GM18507 (cell line): ENCODE data around the gene WDR27.

Experiments
- DNase-seq: peaks from one replicate; pipeline ENCODE4 v3.0.0; 2011; ENCODE audit warnings: low read depth; ENCODE audit not compliant: insufficient read length; ENCODE audit errors: extremely low spot score
- FAIRE-seq: peaks from 2 replicates; lab custom pipeline; 2011; peaks lifted over from hg19 to GRCh38; lab: Jason Lieb, UNC

The WDR27 gene

GRCh38 chr6:169575821-169576220 is 126.0 kb downstream of the WDR27 start:
- FAIRE-seq, result no peak
- DNase-seq, result no peak

GRCh38 chr6:169575365-169575764 is 126.5 kb downstream of the WDR27 start:
- no peak for FAIRE-seq
- no peak for DNase-seq

GRCh38 chr6:169574420-169574819 is 127.4 kb downstream of the WDR27 start:
- no peak for DNase-seq
- FAIRE-seq, result no peak

GRCh38 chr6:169573883-169574282 is 127.9 kb downstream of the WDR27 start:
- DNase-seq (no peak), FAIRE-seq (no peak)

- DNase-seq (no peak), FAIRE-seq (no peak)
Measured at GRCh38 chr6:169571123-169571962, 130.5 kb downstream of the WDR27 start.

- no peak for FAIRE-seq
- DNase-seq, result no peak
Measured at GRCh38 chr6:169568314-169569087, 133.3 kb downstream of the WDR27 start.

- FAIRE-seq, result no peak
- DNase-seq, result no peak
Measured at GRCh38 chr6:169567819-169568218, 134.0 kb downstream of the WDR27 start.

GRCh38 chr6:169566961-169567750 is 134.7 kb downstream of the WDR27 start:
- FAIRE-seq, result no peak
- no peak for DNase-seq

GRCh38 chr6:169566319-169566718 is 135.5 kb downstream of the WDR27 start:
- no peak for FAIRE-seq
- DNase-seq, result no peak

GRCh38 chr6:169564453-169565240 is 137.2 kb downstream of the WDR27 start:
- DNase-seq, result no peak
- no peak for FAIRE-seq

- no peak for FAIRE-seq
- DNase-seq, result no peak
Measured at GRCh38 chr6:169561665-169562064, 140.2 kb downstream of the WDR27 start.

GRCh38 chr6:169559592-169559991 is 142.2 kb downstream of the WDR27 start:
- no peak for FAIRE-seq
- no peak for DNase-seq

GRCh38 chr6:169558774-169559441 is 142.9 kb downstream of the WDR27 start:
- DNase-seq, result no peak
- no peak for FAIRE-seq

- no peak for DNase-seq
- FAIRE-seq, result no peak
Measured at GRCh38 chr6:169558378-169558773, 143.5 kb downstream of the WDR27 start.

- FAIRE-seq (no peak), DNase-seq (no peak)
Measured at GRCh38 chr6:169557887-169558286, 143.9 kb downstream of the WDR27 start.

- DNase-seq (peak; percentile 29), FAIRE-seq (peak; percentile 88)
Measured at GRCh38 chr6:169556758-169557548, 144.9 kb downstream of the WDR27 start.

GRCh38 chr6:169555971-169556617 is 145.7 kb downstream of the WDR27 start:
- DNase-seq (no peak), FAIRE-seq (no peak)

- DNase-seq (no peak), FAIRE-seq (no peak)
Measured at GRCh38 chr6:169545982-169546381, 155.8 kb downstream of the WDR27 start.
